Lung (tissue), 12 donors: ENCODE data around the gene ENOSF1. TPM values are rescaled to one million over a fixed set of nuclear protein-coding genes. Genes with fewer than 3 reads are reported as not detected.

ENCODE experiments used
- ATAC-seq: fragments of 200-7000 bp; cut with Tn5 transposase; one replicate; pipeline ENCODE4 v1.9.1; 2020; ENCODE audit warnings: moderate number of reproducible peaks; ENCODE audit not compliant: insufficient read depth, low FRiP score
- DNase-seq, 3 donors: peaks; one replicate each; pipeline ENCODE4 v3.0.0-alpha.2; 2013 to 2017
- H3K27ac ChIP-seq, 2 donors: one replicate each; pipeline ENCODE4 v1.5.1; 2013; ENCODE audit warnings: mild to moderate bottlenecking in 2 of 2, moderate library complexity in 2 of 2, control low read depth in 1 of 2, inconsistent platforms in 1 of 2, low read depth in 1 of 2, low read length in 1 of 2
- H3K27me3 ChIP-seq, 3 donors: one replicate each; pipeline ENCODE4 v1.5.1; 2013; ENCODE audit warnings: low read length in 2 of 3; ENCODE audit not compliant: control insufficient read depth in 3 of 3, insufficient read depth in 3 of 3
- H3K36me3 ChIP-seq, 4 donors: one replicate each; pipeline ENCODE4 v1.5.1; 2013; ENCODE audit warnings: low read length in 4 of 4, mild to moderate bottlenecking in 1 of 4, moderate library complexity in 1 of 4; ENCODE audit not compliant: control insufficient read depth in 4 of 4, insufficient read depth in 4 of 4
- H3K4me1 ChIP-seq, 5 donors: one replicate each; pipeline ENCODE4 v1.5.1; 2013; ENCODE audit warnings: low read length in 5 of 5, mild to moderate bottlenecking in 2 of 5, moderate library complexity in 1 of 5; ENCODE audit not compliant: control insufficient read depth in 5 of 5, insufficient read depth in 5 of 5
- H3K4me3 ChIP-seq: one replicate; pipeline ENCODE4 v1.5.1; 2013; ENCODE audit warnings: mild to moderate bottlenecking, control low read depth, moderate library complexity
- H3K9ac ChIP-seq, 2 donors: one replicate each; pipeline ENCODE4 v1.5.1; 2013; ENCODE audit warnings: low read length in 2 of 2, control low read depth in 1 of 2; ENCODE audit not compliant: insufficient read depth in 1 of 2
- H3K9me3 ChIP-seq, 4 donors: one replicate each; pipeline ENCODE4 v1.5.1; 2013; ENCODE audit warnings: low read length in 3 of 4, mild to moderate bottlenecking in 1 of 4, moderate library complexity in 1 of 4; ENCODE audit not compliant: control insufficient read depth in 4 of 4, insufficient read depth in 3 of 4
- CTCF ChIP-seq: IDR thresholded peaks from 2 replicates; pipeline ENCODE4 v1.5.1; 2012; ENCODE audit warnings: mild to moderate bottlenecking; ENCODE audit errors: control extremely low read depth, extremely low read depth
- WGBS, 2 donors: extraction: QIAGEN DNeasy Blood & Tissue Kit; methylation state at CpG; one replicate each; pipeline ENCODE4 v1.1.7; 2013; 5-methylcytosine and 5-hydroxymethylcytosine counted together
- polyA plus RNA-seq, 2 donors: library from polyadenylated mRNA; stranded (reverse); fragments of 200-250 nt; gene quantifications; one replicate each; pipeline ENCODE4 v1.2.1, GENCODE V29; 2013
- total RNA-seq, 2 donors: library from RNA; depleted of rRNA in 1 of 2; stranded (reverse); fragments of >200 nt in 1 of 2; gene quantifications; one replicate each; pipeline ENCODE4 v1.2.1, GENCODE V29; 2014 to 2021
- donor health status: control.
- donor health status: control.
- donor health status: Bipolar disorder and iron deficiency.
- donor health status: healthy.
- donor health status: DM: yes; HTN: yes; CAD: no.

ENOSF1 gene
- total and polyA plus RNA-seq, 4 donors = 26.9 to 122 (median 101) TPM

GRCh38 chr18:654601-655000, 57.8 kb downstream of the ENOSF1 start:
- no peak overlapping the region for H3K4me3 ChIP-seq
- H3K9me3 ChIP-seq = peaks cover 0 to 2% (median 0%) of the 10 kb centered on the region in 4 donors
- peaks cover 0 to 11% (median 0%) of the 10 kb centered on the region in 5 donors for H3K4me1 ChIP-seq
- DNase-seq (no peak), ATAC-seq (no peak)
- no peak for TF ChIP-seq CTCF
- 92 to 98% methylated on average over 4 of the region's 4 CpGs for WGBS, 2 donors
- no peak overlapping the region for H3K27ac ChIP-seq
- peaks cover 0 to 3% (median 0%) of the 10 kb centered on the region in 4 donors for H3K36me3 ChIP-seq
- no peak overlapping the region for H3K9ac ChIP-seq
- H3K27me3 ChIP-seq = no peaks in the 10 kb centered on the region

- H3K27ac ChIP-seq = no peak overlapping the region
- peaks cover 0 to 1% (median 0%) of the 10 kb centered on the region in 5 donors for H3K4me1 ChIP-seq
- DNase-seq (no peak), ATAC-seq (no peak)
- no peak for TF ChIP-seq CTCF
- H3K9me3 ChIP-seq = peaks cover 0 to 2% (median 0%) of the 10 kb centered on the region in 4 donors
- H3K36me3 ChIP-seq = no peaks in the 10 kb centered on the region
- H3K9ac ChIP-seq = no peak overlapping the region
- no peak overlapping the region for H3K4me3 ChIP-seq
- WGBS, 2 donors = 91 to 96% methylated on average over 2 of the region's 2 CpGs
- H3K27me3 ChIP-seq = no peaks in the 10 kb centered on the region
Measured at GRCh38 chr18:653512-653911, 58.9 kb downstream of the ENOSF1 start.

- H3K9me3 ChIP-seq = peaks cover 0 to 2% (median 0%) of the 10 kb centered on the region in 4 donors
- WGBS, 2 donors = 70 to 77% methylated on average over 4 of the region's 4 CpGs
- H3K4me1 ChIP-seq = no peaks in the 10 kb centered on the region
- no peak overlapping the region for H3K27ac ChIP-seq
- no peak overlapping the region for H3K4me3 ChIP-seq
- no peaks in the 10 kb centered on the region for H3K27me3 ChIP-seq
- H3K36me3 ChIP-seq = no peaks in the 10 kb centered on the region
- no peak overlapping the region for H3K9ac ChIP-seq
- DNase-seq = no peak
- no peak for TF ChIP-seq CTCF
- no peak for ATAC-seq
Measured at GRCh38 chr18:652131-652530, 60.3 kb downstream of the ENOSF1 start.

GRCh38 chr18:650428-650858, 62.0 kb downstream of the ENOSF1 start:
- Histone ChIP-seq H3K27ac (no peak overlapping the region), H3K9me3 (peaks cover 0 to 2% (median 0%) of the 10 kb centered on the region in 4 donors), H3K27me3 (no peaks in the 10 kb centered on the region), H3K4me1 (no peaks in the 10 kb centered on the region), H3K4me3 (no peak overlapping the region), H3K36me3 (no peaks in the 10 kb centered on the region), H3K9ac (no peak overlapping the region)
- no peak for TF ChIP-seq CTCF
- WGBS, 2 donors = 29 to 48% methylated on average over 6 of the region's 6 CpGs
- no peak for ATAC-seq
- no peak for DNase-seq
